LHCN-M2 (cell line): ENCODE results near the gene SLC6A18. TPM values are rescaled to one million over a fixed set of nuclear protein-coding genes. Genes with fewer than 3 reads are reported as not detected.
"Not testable (repeated sequence)": the region's sequence is repeated elsewhere in the genome, so short reads cannot be mapped to it uniquely, and the experiment has no call there.

Source experiments
- DNase-seq: peaks from one replicate; pipeline ENCODE4 v3.0.0-alpha.2; 2012; ENCODE audit warnings: low read depth
- total RNA-seq: library from RNA; depleted of rRNA; stranded (reverse); fragments of >200 nt; gene quantifications from 2 replicates; pipeline ENCODE4 v1.2.3, GENCODE V29; 2014

The SLC6A18 gene
- total RNA-seq, 1 experiment from 2014 or later = not detected

DNA sequence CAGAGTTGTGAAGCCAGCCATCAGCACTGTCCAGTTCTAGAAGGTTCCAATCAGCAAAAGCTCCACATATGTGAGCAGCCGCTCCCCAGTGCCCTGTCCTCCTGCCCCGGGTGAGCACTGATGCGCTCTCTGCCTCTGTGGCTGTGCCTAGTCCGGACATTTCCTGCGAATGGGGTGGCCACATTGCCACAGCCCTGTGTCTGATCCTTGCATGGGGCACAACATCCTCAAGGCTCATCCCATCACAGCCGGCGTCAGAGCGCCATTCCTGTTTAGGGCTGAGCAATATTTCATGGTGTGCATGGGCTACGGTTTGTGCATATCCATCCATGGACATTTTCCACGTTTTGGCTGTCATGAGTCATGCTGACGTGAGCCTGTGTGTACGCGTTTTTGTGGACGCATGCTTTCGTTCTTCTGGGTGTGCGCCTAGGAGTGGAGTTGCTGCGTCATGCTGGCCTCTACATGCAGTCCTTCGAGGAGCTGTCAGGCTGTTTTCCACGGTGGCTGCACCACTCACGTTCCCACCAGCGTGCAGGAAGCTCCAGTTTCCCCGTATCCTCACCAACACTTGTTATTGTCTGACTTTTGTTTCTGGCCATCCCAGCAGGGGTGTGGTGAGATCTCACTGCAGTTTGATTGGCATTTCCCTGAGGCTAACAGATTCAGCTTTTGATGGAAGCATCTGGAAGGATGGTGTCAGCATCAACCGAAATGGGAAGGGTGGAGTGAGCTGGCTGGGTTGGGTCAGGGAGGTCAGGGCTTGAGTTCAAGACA is 9.7 kb upstream of the SLC6A18 start:
- DNase-seq = no peak

- DNase-seq = no peak
These were observed 8.8 kb upstream of the SLC6A18 start for GRCh38 chr5:1216211-1216917.

DNA sequence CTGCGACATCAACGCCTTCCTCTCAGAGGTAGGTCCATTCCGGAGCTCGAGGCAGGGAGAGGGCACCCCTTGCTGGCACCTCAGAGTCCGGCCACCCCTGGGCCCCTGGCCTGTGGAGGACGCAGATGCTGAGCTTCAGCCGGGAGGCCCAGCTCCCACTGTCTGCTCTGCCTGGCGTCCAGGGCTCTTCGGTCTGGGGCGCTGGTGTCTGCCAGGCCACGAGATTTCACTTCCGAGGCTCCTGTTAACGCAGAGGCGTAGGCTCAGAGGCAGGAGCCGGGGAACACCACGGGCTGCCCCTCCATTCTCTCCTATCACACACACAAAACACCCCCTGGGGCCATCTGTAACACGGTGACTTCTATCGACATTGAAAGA is 8.3 kb upstream of the SLC6A18 start:
- no peak for DNase-seq

DNA sequence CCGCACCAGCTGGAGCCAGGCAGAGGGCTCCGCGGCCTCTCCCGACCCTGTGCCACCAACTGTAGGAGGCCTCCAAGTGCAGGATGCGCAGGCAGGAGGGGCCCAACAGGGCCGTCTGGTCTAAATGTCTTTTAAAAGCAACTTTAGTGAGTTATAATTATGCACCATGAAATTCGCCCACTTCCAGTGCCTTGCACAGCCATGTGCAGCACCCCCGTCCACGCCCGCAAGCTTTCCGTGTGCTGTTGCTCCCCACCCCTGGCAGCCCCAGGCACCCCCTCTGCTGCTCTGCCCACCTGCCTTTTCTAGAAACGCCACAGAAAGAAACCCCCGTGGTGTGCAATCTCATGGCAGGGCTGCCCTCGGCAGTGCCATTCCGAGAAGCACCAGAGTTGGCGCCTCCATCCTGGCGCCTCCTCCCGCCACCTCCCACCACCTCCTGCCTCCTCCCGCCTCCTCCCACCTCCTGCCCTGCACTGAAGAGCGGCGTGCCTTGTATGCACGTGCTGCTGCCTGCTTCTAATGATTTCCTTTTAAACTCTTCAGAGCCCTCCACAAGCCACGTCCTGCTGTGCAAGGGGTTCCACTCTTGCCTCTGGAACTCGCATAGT is 7.5 kb upstream of the SLC6A18 start:
- no peak for DNase-seq

- no peak for DNase-seq
These were observed 6.7 kb upstream of the SLC6A18 start for GRCh38 chr5:1218351-1219080.

GRCh38 chr5:1219098-1219767 is 5.9 kb upstream of the SLC6A18 start:
- no peak for DNase-seq

GRCh38 chr5:1219768-1220100 is 5.4 kb upstream of the SLC6A18 start:
- DNase-seq = no peak

DNA sequence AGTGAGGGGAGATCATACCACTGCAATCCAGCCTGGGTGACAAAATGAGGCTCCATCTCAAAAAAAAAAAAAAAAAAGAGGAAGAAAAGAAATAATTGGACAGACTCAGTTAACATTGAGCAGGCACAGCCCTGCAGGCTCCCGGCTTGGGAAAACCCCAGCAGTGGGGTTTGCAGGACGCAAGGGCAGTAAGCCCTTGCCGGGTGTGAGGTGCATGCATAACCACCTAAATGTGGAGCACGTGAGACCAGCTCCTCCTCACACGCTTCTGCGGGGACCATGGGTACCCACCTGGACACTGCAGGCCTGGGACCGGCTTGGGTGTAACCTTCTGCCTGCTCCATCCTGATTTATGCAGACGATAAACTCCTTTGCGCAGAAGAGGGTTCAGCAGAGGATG is 4.8 kb upstream of the SLC6A18 start:
- no peak for DNase-seq

GRCh38 chr5:1220831-1221230 is 4.3 kb upstream of the SLC6A18 start:
- no peak for DNase-seq

- DNase-seq = no peak
These were observed 3.5 kb upstream of the SLC6A18 start for GRCh38 chr5:1221721-1222120.

DNA sequence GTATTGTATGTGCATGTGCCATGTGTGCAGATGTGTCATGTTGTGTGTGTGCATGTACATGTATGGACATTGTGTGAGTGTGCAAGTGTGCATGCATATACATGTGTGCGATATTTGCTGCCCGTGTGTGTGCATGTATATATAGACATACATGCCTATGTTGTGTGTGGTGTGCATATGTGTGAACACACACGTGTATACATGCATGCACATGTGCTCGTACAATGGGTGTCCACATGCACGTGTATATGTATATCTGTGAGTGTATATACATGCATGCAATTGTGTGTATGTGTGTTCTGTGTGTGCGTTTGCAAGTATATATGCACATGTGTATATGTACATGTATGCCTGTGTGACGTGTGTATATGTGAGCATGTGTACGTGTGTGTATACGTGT is 3.0 kb upstream of the SLC6A18 start:
- no peak for DNase-seq

DNA sequence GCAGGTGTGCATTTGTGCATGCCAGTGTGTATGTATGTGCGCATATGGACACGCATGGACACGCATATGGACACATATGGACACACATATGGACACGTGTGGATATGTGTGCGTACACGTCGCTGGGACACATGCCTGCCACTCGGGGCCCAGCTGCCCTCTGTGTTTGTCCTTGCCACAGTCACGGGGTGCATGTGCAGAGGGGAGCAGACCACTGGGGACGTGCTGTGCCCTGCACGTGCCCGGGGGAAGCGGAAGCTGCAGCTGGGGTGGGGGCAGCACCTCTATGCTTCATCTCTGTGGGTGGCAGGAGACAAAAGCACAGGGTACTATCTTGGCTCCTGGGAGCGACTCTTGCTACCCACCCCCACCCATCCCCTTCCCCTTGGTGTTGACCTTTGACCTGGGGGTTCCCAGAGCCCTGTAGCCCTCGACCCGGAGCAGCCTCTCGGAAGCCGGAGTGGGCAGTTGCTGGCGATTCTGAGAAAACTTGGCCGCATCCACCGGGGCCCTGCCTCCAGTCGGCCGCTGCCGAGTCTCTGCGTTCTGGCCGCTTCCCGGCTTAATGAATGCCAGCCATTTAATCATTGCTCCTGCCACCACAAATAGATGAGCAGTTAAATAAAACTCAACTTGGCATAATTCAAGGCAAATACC is 2.4 kb upstream of the SLC6A18 start:
- no peak for DNase-seq

DNA sequence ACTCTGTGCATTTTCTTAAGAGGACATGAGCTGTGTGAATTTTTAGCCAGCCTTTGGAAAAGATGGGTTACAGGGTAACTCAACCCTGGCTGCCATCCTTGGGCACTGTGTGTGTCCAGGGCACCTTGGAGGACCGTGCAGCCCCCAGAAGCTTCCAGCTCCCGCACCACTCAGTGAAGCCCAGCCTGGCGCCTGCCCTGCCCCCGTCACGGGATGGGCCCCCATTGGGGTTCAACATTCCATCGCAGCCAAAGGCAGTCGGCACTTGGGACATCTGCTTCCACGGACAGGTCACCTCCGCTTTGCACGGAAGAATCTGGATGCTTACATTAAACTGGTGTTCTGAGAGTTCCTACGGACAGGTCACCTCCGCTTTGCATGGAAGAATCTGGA is 1.9 kb upstream of the SLC6A18 start:
- no peak for DNase-seq

DNA sequence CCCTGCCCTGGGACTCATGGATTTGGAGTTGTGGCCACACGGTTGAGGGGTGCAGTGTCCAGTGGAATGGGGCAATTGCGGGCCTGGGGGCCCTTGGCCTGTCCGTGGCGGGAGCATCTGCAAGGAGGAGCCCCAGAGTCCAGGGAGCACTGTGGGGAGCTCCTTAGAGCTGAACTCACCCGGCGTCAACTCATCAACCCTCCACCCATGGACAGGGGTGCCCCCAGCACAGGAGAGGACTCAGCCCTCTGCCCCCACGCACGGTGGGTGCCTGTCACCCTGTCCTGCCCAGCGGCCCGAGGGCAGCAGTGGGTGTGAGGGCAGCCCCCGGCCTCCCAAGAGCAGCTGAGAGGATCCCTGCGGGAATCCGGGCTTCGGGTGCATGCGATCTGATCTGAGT is 550 bp upstream of the SLC6A18 start:
- DNase-seq = no peak

DNA sequence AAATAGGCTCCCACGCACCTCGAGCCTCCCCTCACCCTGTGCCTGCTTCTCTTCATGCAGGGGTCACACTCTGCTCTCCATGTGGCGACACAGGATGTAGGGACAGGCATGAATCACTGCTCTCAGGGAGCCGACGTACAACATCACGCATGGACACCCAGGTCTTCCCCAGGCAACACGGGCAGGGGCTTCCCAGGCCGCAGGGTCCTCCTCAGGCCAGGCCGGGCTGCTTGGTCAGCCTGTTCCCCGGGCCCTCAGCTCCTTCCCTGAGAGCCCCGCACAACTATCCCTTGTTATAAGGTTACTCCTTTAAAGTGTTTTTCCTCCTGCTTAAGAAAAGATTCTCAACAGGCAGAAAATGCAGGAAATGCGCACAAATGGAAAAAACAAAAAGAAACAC is 1.1 kb downstream of the SLC6A18 start:
- DNase-seq = no peak

GRCh38 chr5:1226839-1227581 is 1.8 kb downstream of the SLC6A18 start:
- no peak for DNase-seq

DNA sequence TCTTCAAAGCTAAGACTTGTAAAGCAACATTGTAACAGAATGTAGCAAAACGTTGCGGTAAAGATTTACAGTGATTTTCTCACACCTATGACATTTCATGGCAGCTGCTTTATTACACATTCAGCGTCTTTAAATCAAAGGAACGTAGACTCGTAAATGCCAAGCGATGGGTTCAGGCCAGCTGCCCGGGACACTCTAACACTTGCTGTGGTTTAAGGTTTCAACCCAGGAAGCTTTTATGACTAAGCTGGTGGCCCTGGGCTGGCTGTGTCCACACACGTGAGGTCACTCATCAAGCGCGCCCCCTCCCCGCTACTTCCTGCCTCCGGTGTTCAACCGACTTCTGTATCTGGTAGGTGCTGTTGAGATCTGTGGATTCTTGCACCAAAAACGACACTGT is 2.5 kb downstream of the SLC6A18 start:
- peak; percentile 72 for DNase-seq

GRCh38 chr5:1228120-1228519 is 2.9 kb downstream of the SLC6A18 start:
- no peak for DNase-seq

GRCh38 chr5:1229023-1229422 is 3.8 kb downstream of the SLC6A18 start:
- DNase-seq = not testable (repeated sequence)

DNA sequence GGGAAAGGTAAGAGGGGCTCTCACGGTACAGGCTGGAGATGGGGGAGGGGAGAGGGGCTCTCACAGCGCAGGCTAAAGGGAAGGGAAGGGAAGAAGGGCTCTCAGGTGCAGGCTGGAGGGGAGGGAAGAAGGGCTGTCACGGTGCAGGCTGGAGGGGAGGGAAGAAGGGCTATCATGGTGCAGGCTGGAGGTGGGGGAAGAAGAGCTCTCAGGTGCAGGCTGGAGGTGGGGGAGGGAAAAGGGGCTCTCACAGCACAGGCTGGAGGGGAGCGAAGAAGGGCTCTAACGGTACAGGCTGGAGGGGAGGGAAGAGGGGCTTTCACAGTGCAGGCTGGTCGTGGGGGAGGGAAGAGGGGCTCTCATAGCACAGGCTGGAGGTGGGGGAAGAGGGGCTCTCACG is 4.6 kb downstream of the SLC6A18 start:
- DNase-seq = no peak

DNA sequence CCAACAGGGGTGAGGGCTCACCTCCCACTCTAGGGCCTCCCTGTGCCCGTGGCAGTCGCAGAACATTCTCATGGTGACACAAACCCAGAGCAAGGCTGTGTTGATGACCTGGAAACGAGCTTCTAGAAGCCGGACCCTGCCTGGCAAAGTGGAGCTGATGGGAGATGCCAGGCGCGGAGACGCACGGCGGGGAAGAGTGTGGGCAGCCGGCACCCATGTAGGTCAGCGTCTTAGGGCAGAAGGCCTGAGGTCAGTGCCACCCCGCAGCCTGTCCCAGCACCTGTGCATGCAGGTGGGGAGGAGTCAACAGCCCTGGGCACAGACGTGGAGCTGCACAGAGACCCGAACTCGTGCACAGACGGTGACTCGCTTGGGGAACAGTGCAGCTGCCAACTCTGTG is 5.4 kb downstream of the SLC6A18 start:
- no peak for DNase-seq
